Stimulated activated CD4-positive, alpha-beta T cell treated with anti-CD3 and anti-CD28 coated beads, Interleukin-4, amount 100 ng/mL, for 4 hours (primary cell): ENCODE data around the gene UGT2B28.
"Not testable (repeated sequence)": the region's sequence is repeated elsewhere in the genome, so short reads cannot be mapped to it uniquely, and the experiment has no call there.

Experiments used
- DNase-seq, 2 experiments: peaks; one replicate each; pipeline ENCODE4 v3.0.0-alpha.2; 2020

UGT2B28 gene

DNA sequence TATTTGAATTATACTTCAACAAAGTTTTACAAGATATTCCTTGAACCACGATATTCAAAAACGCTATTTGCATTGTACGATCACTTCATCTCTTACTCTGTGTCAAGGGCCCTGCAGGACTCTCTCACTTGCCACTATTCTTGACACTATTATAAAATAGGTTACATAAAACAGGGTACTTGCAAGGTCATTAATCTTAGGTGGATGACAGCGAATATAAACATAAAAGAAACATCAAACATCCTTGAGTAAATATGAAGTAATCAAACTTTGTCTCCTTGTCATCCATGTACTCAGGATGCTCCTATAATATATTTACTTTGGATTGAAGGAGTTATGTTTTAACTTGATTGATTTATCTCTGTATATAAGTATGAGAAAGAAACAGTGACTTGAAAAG is at the start of gene UGT2B28:
Gene UGT2B28 (plus strand): TSS at position 395 of the 400 bp plus-strand sequence. CDS start 26 bp downstream, outside the sequence.
- not testable (repeated sequence) for DNase-seq

DNA sequence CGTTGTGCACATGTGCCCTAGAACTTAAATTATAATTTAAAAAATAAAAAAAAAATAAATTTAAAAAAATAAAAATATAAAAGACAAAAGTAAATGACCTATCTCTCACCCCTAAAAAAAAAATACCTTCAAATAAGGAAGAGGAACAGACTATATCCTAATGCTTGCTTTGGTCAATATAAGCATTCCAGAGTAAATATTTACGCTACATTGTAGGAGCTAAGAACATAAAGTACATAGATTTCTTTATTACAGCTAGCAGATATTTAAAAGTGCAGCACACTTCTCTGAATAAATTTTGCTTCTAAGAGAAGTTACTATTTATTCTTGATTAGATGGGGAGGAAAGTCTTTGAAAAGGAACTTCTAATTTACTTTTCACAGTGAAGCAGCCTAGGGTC is 41.2 kb upstream of the UGT2B28 start:
- no peak for DNase-seq

DNA sequence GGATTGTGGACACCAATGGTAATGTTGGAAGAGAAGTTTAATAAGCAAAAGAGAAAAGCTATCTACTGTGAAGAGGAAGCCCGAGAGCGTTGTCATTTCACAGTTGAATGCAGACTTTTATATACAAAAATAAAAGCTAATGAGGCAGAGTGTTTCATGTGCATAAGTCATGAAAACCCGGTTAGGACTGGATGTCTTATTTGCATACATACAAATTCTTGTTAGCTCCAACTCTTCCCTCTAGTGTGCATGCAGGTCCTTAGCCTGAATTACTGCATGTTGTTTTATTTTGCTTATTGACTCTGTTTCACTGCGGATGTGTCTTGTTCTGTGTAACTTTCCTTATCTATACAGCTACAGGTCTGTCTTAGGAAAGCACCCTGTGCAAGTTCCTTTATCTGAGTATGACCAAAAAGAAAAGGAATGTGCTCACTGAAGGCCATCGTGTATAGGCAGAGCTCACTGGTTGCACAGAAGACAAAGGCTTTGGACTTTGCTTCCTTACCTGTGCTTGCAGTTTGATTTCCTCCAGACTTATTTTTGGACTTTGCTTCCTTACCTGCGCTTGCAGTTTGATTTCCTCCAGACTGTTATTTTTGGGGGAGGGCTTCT is 40.6 kb upstream of the UGT2B28 start:
- DNase-seq, result no peak

DNA sequence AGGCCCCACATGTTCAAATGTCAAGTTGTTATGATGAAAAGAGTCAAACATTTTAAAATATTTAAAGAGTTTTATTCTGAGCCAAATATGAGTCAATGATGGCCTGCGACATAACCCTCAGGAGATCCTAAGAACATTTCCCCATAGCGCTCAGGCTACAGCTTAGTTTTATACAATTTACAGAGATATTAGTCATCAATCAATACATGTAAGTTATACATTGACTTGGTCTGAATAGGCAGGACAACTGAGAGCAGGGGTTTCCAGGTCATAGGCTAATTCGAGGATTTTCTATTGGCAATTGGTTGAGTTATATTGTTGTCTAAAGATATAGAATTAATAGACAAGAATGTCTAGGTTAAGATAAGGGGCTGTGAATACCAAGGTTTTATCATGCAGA is 39.5 kb upstream of the UGT2B28 start:
- DNase-seq, result not testable (repeated sequence)

DNA sequence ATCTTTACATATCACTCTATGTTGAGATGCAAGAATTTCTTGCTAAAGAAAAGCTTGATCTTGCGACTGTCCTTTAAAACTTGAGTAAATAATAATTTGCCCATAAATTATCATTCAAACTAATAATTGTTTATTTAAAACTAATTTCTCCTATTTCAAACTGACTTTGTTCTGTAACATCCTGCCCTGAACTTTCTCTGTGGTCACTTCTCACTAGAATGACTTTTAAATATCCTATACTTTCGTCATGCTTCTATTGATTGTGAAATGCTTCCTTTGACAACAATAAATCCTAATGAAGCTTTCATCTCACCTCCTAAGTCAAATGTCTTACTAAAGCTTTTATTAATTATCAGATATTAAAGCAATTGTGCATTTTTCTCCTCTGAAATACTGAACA is 38.5 kb upstream of the UGT2B28 start:
- DNase-seq, result not testable (repeated sequence)

DNA sequence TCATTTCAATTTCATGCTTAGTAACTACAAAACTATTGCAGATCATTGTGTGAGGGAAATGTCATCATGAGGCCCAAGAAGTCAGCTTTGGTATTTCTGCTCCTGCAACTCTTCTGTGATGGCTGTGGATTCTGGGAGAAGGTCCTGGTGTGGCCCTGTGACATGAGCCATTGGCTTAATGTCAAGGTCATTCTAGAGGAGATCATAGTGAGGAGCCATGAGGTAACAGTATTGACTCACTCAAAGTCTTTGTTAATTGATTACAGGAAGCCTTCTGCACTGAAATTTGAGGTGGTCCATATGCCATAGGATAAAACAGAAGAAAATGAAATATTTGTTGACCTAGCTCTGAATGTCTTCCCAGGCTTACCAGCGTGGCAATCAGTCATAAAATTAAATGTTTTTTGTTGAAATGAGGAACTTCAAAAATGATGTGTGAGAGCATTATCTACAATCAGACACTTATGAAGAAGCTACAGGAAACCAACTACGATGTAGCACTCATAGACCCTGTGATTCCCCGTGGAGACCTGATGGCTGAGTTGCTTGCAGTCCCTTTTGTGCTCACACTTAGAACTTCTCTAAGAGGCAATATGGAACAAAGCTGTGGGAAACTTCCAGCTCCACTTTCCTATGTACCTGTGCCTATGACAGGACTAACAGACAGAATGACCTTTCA is 37.6 kb upstream of the UGT2B28 start:
- DNase-seq, result not testable (repeated sequence)

DNA sequence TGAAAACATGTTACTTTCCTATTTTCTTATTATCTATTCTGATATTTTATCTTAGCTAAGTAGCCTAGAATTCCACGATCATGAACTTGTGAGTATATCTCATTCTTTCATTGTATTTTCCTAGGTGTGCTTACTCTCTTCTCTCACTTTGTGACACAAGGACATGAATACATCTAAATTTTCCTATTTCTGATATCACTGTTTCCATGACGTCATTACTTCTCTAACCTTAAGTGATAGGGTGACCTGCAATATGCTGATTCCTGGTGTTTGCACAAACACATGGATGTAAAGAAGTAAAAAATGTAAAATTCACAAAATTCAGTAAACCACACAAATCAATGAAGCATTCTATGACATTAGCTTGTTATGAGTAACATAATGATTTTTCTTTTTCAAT is 29.4 kb upstream of the UGT2B28 start:
- not testable (repeated sequence) for DNase-seq

DNA sequence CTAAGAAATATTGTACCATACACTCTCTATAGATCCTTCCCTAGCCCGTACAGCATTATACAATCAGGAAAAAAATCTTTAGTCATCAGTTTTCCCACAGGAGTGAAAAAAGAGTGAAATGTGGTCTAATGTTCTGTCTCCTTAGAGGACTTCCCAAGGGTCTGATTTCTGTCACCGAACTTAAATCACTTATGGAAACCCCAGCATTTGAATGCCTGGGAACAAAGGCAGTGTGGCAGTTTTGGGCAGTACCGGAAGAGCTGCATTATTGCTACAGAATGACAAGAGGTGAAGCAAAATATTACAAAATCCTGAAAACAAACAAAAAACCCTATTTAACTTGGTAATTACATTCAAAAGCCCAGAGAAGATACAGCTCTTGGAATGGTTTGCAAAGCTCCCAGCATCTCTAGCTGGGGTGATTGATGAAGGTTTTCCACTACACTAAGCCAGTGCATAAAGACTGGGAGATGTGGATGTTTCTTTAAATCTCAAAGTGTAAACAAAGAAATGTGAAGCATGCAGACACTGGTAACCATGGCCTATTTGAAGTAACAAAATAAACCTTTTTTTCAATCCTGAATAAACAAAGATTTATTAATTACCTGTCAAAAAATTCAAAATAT is 27.0 kb upstream of the UGT2B28 start:
- not testable (repeated sequence) for DNase-seq

DNA sequence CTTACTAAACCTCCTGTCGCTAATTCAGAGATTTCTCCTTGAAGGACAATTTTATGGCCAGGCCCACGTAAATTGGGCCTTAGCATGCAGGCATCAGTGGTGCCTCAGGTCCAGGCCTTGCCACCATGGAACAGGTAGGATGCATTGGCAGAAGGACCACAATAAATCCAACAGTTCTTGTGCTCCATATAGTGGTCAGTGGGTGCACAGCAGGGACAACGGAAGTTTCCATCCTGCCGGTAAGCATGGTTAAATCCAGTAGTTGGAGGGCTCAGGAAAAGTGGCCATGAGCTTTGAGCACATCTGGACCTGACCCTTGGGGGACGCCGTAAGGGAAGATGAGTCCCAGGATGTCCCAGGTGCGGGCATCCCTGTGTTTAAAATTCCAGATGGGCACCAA is 11.7 kb upstream of the UGT2B28 start:
- DNase-seq, result not testable (repeated sequence)

DNA sequence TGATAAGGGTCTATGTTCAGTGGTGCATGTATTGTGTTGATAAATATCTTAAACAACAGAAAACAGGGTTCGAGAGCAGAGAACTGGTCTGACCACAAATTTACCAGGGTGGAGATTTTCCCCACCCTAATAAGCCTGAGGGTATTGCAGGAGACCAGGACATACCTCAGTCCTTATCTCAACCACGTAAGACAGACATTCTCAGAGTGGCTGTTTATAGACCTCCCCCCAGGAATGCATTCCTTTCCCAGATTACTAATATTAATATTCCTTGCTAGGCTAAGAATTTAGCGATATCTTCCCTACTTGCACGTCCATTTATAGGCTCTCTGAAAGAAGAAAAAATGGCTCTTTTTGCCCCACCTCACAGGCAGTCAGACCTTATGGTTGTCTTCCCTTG is 16.1 kb downstream of the UGT2B28 start:
- not testable (repeated sequence) for DNase-seq

DNA sequence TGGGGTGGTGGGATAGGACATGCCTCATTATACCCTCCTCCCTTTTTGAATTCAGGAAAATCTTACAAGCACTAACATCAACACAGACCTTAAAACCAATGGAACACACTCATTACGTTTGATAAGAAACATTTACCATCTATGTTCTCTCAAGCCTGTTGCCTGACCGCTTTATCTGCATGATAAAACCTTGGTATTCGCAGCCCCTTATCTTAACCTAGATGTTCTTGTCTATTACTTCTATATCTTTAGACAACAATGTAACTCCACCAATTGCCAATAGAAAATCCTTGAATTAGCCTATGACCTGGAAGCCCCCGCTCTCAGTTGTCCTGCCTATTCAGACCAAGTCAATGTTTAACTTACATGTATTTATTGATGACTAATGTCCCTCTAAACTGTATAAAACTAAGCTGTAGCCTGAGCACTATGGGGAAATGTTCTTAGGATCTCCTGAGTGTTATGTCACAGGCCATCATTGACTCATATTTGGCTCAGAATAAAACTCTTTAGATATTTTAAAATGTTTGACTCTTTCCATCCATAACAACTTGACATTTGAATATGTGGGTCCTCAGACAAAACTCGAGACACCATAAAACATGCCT is 28.3 kb downstream of the UGT2B28 start:
- DNase-seq, result not testable (repeated sequence)

DNA sequence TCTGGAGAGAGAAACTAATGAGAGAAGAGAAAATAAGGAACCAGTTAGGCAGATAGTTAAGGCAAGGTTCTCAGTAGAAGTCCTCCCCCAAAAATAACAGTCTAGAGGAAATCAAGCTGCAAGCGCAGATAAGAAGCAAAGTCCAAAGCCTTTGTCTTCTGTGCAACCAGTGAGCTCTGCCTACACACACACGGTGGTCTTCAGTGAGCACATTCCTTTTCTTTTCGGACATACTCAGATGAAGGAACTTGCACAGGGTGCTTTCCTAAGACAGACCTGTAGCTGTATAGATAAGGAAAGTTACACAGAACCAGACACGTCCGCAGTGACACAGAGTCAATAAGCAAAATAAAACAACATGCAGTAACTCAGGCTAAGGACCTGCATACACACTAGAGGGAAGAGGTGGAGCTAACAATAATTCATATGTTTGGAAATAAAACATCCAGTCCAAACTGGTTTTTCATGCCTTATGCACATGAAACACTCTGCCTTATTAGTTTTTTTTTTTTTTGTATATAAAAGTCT is 29.3 kb downstream of the UGT2B28 start:
- not testable (repeated sequence) for DNase-seq

DNA sequence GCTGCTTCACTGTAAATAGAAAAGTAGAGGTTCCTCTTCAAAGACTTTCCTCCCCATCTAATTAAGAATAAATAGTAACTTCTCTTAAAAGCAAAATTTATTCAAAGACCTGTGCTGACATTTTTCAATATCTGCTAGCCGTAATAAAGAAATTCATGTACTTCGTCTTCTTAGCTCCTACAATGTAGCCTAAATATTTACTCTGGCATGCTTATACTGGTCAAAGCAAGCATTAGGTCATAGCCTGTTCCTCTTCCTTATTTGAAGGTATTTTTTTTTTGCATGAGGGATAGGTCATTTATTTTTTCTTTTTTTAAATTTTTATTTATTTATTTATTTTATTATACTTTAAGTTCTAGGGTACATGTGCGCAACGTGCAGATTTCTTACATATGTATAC is 30.0 kb downstream of the UGT2B28 start:
- DNase-seq, result not testable (repeated sequence)

DNA sequence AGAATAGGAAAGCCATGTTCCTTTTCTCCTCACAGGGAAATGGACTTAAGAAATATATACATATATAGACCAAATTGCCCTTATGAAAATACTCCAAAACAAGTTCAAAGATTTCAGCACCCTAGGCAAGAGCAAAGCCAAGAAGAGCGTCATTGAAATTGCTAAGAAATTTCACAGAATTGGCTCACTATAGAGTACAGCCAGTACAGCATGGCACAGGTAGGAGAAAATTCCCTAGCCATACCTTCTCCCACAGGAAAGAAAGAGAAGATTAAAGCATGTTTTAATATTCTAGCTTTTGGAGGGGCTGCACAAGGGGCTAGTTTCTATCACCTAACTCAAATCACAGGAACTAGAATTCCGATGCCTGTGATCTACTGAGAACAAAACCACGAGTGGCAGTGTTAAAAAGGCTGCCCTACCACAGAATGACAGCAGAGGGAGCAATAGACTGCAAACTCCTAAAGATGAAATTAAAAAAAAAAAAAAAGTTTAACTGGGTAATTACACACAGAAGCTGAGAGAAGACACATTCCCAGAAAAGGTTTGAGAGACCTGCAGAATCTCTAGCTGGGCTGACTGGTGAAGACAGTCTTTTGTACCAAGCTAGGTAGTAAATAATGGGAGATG is 37.5 kb downstream of the UGT2B28 start:
- DNase-seq, result not testable (repeated sequence)

DNA sequence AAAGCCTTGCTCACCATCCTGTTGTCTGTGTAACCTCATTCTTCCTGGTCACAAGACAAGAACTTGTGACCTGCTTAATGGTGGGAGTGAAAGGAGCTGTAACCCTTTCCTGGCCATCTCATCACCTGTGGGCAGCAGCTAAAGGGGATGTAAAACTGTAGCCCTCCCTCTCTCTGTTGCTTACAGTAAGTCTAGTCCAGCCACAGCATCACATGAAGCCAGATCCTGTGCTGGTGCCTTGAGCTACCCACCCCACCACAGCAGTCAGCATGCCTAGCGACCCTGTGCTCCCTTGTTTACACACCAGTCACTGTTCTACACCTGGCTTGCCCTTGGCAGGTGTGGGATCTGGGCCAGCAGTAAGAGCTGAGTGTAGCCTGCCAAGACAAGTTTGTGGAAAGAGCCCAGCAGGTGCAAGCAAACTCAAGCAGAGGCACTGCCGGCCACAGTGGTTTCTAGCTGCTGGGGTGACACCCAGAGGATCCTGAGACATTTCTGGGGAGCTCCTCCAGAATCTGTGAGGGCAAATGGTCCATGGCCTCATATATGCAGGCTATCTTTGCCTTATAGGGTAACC is 41.0 kb downstream of the UGT2B28 start:
- DNase-seq, result no peak

DNA sequence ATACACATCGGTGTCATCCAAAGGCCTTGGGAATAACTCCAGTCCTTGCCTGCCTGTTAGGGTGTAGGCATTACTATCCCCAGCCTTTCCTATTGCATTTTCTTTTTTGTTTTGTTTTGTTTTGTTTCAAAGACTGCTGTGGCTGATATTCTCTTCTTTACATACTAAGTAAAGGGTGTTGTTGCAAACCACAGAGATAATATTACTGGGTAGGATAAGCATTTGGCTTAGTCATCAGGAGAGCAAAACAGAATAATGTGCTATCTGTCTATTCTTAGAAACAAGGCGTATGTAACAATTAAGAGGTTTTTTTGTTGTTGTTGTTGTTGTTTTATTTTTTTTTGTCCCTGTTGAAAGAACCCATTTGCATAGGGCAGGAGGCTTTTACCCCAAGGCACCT is 41.8 kb downstream of the UGT2B28 start:
- no peak for DNase-seq

DNA sequence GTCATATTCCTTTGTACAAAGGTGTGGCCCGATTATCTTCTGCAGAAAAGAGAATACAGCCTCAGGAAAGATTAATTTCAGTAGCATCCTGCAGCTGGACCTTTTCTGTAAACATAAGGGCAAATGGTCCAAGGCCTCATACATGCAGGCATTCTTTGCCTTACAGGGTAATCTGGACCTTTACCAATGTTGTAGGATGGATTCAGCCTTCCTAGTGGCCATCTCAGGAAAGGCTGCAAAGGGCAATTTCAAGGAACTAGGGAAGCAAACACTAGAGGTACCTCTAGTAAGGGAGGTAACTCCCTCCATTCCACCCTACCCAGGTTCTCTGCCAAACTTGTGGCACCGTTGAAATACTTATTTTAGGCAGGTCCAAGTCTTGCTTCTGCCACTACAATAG is 43.0 kb downstream of the UGT2B28 start:
- DNase-seq, result no peak

DNA sequence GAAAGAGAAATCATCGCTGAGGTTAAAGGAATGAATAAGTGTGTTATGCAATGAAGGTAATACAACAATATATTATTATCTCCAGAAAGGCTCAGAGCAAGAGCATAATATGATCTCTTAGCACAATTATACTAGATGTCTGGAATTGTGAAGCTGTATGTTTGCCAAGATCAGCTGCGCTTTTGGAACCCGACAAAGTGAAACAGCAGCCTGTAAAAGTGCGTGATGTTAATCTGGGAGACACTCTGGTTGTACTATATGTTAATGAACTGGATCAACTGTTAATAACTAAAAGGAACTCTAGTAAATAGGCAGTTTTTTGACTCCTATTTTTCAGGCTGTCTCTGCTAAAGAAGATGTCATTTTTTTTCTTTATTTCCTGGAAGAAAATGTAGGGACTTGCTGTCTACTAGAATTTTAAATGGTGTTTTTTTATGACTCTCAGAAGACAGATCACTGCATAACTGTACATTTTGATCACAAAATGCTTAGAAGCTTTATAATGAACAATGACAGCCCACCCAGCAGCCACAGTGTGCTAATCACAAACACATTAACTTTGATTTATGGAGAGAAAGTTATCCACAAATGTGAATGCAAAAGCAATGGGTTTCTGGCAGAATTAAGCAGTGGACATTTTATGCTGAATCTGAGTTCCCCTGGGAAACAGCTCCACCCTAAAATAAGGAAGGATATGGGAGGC is 50.2 kb downstream of the UGT2B28 start:
- no peak for DNase-seq

DNA sequence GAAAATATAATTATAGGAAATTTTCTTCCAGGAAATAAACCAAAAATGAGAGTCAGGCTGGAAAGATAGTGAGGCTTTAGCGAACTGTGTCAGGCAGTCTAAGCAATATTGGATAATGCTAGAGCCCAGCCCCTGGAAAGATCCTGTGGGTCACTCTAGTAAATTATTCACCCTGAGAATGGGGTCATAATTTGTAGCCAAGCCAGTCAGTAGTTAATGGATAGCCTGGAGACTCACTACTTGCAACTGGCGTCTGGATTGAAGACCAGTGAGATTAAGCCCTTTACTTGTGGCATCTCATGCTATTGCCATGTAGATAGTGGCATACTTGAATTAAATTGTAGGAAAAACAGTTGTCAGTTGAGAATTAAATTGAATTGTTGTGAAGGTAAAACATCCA is 51.0 kb downstream of the UGT2B28 start:
- DNase-seq, result not testable (repeated sequence)

DNA sequence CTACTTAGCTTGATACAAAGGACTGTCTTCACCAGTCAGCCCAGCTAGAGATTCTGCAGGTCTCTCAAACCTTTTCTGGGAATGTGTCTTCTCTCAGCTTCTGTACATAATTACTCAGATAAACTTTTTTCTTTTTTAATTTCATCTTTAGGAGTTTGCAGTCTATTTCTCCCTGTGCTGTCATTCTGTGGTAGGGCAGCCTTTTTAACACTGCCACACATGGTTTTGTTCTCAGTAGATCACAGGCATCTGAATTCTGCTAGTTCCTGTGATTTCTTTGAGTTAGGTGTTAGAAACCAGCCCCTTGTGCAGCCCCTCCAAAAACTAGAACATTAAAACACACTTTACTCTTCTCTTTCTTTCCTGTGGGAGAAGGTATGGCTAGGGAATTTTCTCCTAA is 55.2 kb downstream of the UGT2B28 start:
- DNase-seq, result not testable (repeated sequence)

DNA sequence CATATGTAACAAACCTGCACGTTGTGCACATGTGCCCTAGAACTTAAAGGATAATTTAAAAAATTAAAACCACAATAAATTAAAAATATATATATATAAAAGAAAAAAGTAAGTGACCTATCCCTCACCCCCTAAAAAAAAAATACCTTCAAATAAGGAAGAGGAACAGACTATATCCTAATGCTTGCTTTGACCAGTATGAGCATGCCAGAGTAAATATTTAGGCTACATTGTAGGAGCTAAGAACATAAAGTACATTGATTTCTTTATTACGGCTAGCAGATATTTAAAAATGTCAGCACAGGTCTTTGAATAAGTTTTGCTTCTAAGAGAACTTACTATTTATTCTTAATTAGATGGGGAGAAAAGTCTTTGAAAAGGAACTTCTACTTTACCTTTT is 62.8 kb downstream of the UGT2B28 start:
- DNase-seq, result not testable (repeated sequence)
